Astrocyte of the cerebellum (primary cell): ENCODE data around the gene RPL41.

ENCODE experiments used
- DNase-seq: peaks from one replicate; pipeline ENCODE4 v3.0.0-alpha.2; 2011; ENCODE audit warnings: low read depth
- H3K4me3 ChIP-seq: 2 replicates; pipeline ENCODE4 v1.5.1; 2011; ENCODE audit warnings: mild to moderate bottlenecking, low read depth, low read length, moderate library complexity
- CTCF ChIP-seq: IDR thresholded peaks from 2 replicates; pipeline ENCODE4 v1.5.1; 2012; ENCODE audit warnings: low read length, low read depth, moderate library complexity, mild to moderate bottlenecking; ENCODE audit errors: missing control alignments
- in situ Hi-C: cut with HindIII; loops from 2 replicates; pipeline ENCODE4 v1.10.0; 2017; ENCODE audit warnings: low sequenced_read_pairs

Gene RPL41

GRCh38 chr12:56086096-56086495, 30.3 kb upstream of the RPL41 start:
- no peak for TF ChIP-seq CTCF
- no peak overlapping the region for H3K4me3 ChIP-seq
- no peak for DNase-seq
- in situ Hi-C loops: no loop called here

- no peak for DNase-seq
- in situ Hi-C loops: no loop called here
- no peak for TF ChIP-seq CTCF
- no peak overlapping the region for H3K4me3 ChIP-seq
Observed at GRCh38 chr12:56086608-56087007, 29.8 kb upstream of the RPL41 start.

- in situ Hi-C loops: no loop called here
- DNase-seq: no peak
- H3K4me3 ChIP-seq: no peak overlapping the region
- TF ChIP-seq CTCF: no peak
Observed at GRCh38 chr12:56087220-56087619, 29.2 kb upstream of the RPL41 start.

GRCh38 chr12:56097738-56098137, 18.7 kb upstream of the RPL41 start:
- no peak overlapping the region for H3K4me3 ChIP-seq
- in situ Hi-C loops: no loop called here
- no peak for TF ChIP-seq CTCF
- no peak for DNase-seq

GRCh38 chr12:56098592-56098991, 17.8 kb upstream of the RPL41 start:
- in situ Hi-C loops: no loop called here
- H3K4me3 ChIP-seq: no peak overlapping the region
- no peak for DNase-seq
- no peak for TF ChIP-seq CTCF

- in situ Hi-C loops: no loop called here
- DNase-seq: no peak
- no peak overlapping the region for H3K4me3 ChIP-seq
- TF ChIP-seq CTCF: no peak
Observed at GRCh38 chr12:56099787-56100186, 16.6 kb upstream of the RPL41 start.

- H3K4me3 ChIP-seq: no peak overlapping the region
- no peak for DNase-seq
- no peak for TF ChIP-seq CTCF
- in situ Hi-C loops: no loop called here
Observed at GRCh38 chr12:56101045-56101444, 15.4 kb upstream of the RPL41 start.
